ENCODE data around the gene TMEM131.
"Not testable (repeated sequence)": the region's sequence is repeated elsewhere in the genome, so short reads cannot be mapped to it uniquely, and the experiment has no call there.

Gene TMEM131

GRCh38 chr2:97853057-97853456 lies 142.7 kb downstream of the TMEM131 start:
- not testable (repeated sequence) for H3K27me3 Mint-ChIP-seq, H3K9me3 Mint-ChIP-seq, H3K27ac Mint-ChIP-seq, H3K4me3 Mint-ChIP-seq
- H3K4me1 Mint-ChIP-seq, result peaks cover 57% of the 10 kb centered on the region
- H3K36me3 Mint-ChIP-seq, result peaks cover 17% of the 10 kb centered on the region

- Mint-ChIP-seq H3K4me1 (peaks cover 65% of the 10 kb centered on the region), H3K36me3 (peaks cover 17% of the 10 kb centered on the region), H3K9me3 (no peaks in the 10 kb centered on the region), H3K27ac (peak overlapping the region; percentile 80), H3K27me3 (no peaks in the 10 kb centered on the region), H3K4me3 (no peak overlapping the region)
These were observed 144.6 kb downstream of the TMEM131 start for GRCh38 chr2:97851172-97851571.

GRCh38 chr2:97849881-97850528 lies 145.7 kb downstream of the TMEM131 start:
- Mint-ChIP-seq H3K9me3 (no peaks in the 10 kb centered on the region), H3K27me3 (no peaks in the 10 kb centered on the region), H3K4me1 (peaks cover 75% of the 10 kb centered on the region), H3K27ac (no peak overlapping the region), H3K36me3 (peaks cover 17% of the 10 kb centered on the region), H3K4me3 (no peak overlapping the region)

- Mint-ChIP-seq H3K4me1 (peaks cover 62% of the 10 kb centered on the region), H3K4me3 (no peak overlapping the region), H3K27me3 (no peaks in the 10 kb centered on the region), H3K27ac (no peak overlapping the region), H3K9me3 (no peaks in the 10 kb centered on the region), H3K36me3 (peaks cover 10% of the 10 kb centered on the region)
These were observed 147.4 kb downstream of the TMEM131 start for GRCh38 chr2:97848306-97848705.

DNA sequence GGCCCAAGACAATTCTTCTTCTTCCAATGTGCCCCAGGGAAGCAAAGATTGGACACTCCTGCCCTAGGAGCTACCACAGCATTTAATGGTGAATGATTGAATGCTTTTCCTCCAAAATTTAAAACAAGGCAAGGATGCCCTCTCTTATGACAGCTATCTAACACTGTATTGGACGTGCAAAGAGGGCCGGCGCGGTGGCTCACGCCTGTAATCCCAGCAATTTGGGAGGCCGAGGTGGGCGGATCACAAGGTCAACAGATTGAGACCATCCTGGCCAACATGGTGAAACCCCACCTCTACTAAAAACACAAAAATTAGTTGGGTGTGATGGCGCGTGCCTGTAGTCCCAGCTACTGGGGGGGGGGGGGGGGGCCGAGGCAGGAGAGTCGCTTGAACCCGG lies 149.0 kb downstream of the TMEM131 start:
- H3K9me3 Mint-ChIP-seq, H3K27ac Mint-ChIP-seq, H3K36me3 Mint-ChIP-seq, H3K27me3 Mint-ChIP-seq, H3K4me3 Mint-ChIP-seq: not testable (repeated sequence)
- H3K4me1 Mint-ChIP-seq, result peaks cover 50% of the 10 kb centered on the region

GRCh38 chr2:97845818-97846217 lies 149.9 kb downstream of the TMEM131 start:
- Mint-ChIP-seq H3K9me3 (no peaks in the 10 kb centered on the region), H3K4me1 (peaks cover 41% of the 10 kb centered on the region), H3K27ac (no peak overlapping the region), H3K4me3 (no peak overlapping the region), H3K36me3 (peaks cover 8% of the 10 kb centered on the region), H3K27me3 (no peaks in the 10 kb centered on the region)

DNA sequence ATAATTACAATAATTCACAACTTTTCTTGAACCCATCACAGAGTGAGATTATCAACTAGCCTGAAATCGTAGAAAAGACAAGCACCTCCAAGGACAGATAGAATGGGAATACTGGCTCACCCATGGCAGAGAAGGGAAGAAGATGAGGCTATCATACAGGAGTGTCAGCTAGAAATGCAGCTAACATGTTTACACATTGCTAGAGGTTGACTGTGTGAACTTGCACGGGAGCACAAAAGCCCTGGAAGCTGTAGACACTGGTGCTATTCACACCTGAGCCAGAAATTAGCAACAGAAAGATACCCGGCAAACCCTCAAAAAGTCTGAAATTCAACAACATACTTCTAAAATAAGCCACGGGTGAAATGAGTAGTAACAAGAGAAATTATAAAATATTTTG lies 150.6 kb downstream of the TMEM131 start:
- H3K27ac Mint-ChIP-seq, result no peak overlapping the region

GRCh38 chr2:97844311-97844859 lies 151.4 kb downstream of the TMEM131 start:
- Mint-ChIP-seq H3K4me3 (no peak overlapping the region), H3K27me3 (no peaks in the 10 kb centered on the region), H3K9me3 (no peaks in the 10 kb centered on the region), H3K27ac (no peak overlapping the region), H3K4me1 (peaks cover 30% of the 10 kb centered on the region), H3K36me3 (peaks cover 11% of the 10 kb centered on the region)

More for the DNA sequence above, 150.6 kb downstream of the TMEM131 start:
- H3K27me3 Mint-ChIP-seq, result no peaks in the 10 kb centered on the region
- peaks cover 13% of the 10 kb centered on the region for H3K36me3 Mint-ChIP-seq
- H3K4me3 Mint-ChIP-seq, result no peak overlapping the region
- no peaks in the 10 kb centered on the region for H3K9me3 Mint-ChIP-seq
- H3K4me1 Mint-ChIP-seq, result peaks cover 37% of the 10 kb centered on the region

DNA sequence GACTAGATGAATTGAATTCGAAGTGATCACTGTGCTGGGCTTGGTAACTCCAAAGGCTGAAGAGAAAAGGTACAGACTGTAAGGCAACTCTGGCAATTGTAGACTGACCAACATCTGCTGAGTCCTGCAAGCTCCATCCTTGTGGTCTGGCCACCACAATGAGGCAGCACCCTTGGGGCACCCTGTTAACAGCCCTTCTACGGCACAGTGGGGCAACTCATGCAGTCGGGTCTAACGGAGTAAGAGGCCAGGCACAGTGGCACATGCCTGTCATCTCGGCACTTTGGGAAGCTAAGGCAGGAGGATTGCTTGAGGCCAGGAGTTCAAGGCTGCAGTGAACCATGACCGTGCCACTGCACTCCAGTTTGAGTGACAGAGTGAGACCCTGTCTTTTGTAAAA lies 155.6 kb downstream of the TMEM131 start:
- H3K4me1 Mint-ChIP-seq, result peaks cover 2% of the 10 kb centered on the region
- H3K27ac Mint-ChIP-seq, result no peak overlapping the region
- H3K36me3 Mint-ChIP-seq, result peaks cover 13% of the 10 kb centered on the region
- no peaks in the 10 kb centered on the region for H3K27me3 Mint-ChIP-seq
- no peaks in the 10 kb centered on the region for H3K9me3 Mint-ChIP-seq
- H3K4me3 Mint-ChIP-seq, result no peak overlapping the region

DNA sequence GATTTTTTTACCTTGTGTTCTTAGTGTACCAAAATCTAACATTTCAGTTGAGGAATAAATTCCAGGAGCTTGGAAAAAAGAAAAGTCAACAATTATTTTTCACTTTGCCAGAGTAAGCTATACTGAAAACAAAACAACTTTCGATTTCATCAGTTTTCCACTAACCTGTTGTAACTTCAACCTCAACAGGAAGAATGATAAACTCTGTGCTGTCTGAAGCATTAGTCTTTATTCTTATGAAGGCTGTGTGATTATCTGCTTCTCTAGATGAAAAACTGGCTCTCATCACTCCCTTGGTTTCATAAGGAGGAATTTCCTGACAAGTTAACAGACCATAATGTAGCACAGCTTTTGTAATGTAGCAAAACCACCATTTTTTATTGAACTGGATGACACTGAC lies 161.1 kb downstream of the TMEM131 start:
- no peaks in the 10 kb centered on the region for H3K27me3 Mint-ChIP-seq
- peaks cover 8% of the 10 kb centered on the region for H3K4me1 Mint-ChIP-seq
- H3K9me3 Mint-ChIP-seq, result no peaks in the 10 kb centered on the region
- no peak overlapping the region for H3K27ac Mint-ChIP-seq
- peaks cover 12% of the 10 kb centered on the region for H3K36me3 Mint-ChIP-seq
- H3K4me3 Mint-ChIP-seq, result no peak overlapping the region

DNA sequence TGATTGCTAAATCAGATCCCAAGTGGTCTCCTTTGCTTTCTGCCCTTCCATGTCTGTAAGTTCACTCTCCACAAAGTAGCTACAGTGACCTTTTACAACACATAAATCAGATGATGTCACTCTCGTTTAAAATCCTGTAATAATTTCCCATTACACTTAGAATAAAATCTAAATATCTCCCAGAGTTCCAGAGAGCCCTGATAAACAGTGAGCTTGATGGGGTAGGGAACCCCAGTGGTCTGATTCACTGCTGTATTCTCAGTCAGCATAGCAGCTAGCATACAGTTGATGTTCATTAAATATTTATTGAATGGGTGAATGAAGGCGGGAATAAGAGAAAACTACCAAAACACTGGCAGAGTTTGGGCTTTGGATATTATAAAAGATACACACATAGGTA lies 164.6 kb downstream of the TMEM131 start:
- Mint-ChIP-seq H3K36me3 (peaks cover 18% of the 10 kb centered on the region), H3K4me1 (peaks cover 23% of the 10 kb centered on the region), H3K4me3 (no peak overlapping the region), H3K27me3 (no peaks in the 10 kb centered on the region), H3K9me3 (no peaks in the 10 kb centered on the region), H3K27ac (no peak overlapping the region)

DNA sequence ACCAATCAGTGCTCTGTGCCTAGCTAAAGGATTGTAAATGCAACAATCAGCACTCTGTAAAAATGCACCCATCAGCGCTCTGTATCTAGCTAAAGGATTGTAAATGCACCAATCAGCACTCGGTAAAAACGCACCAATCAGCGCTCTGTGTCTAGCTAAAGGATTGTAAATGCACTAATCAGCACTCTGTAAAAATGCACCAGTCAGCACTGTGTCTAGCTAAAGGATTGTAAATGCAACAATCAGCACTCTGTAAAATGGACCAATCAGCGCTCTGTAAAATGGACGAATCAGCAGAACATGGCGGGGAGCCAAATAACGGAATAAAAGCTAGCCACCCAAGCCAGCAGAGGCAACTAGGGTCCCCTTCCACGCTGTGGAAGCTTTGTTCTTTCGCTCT lies 166.5 kb downstream of the TMEM131 start:
- H3K9me3 Mint-ChIP-seq, H3K27ac Mint-ChIP-seq, H3K27me3 Mint-ChIP-seq, H3K4me3 Mint-ChIP-seq: not testable (repeated sequence)
- peaks cover 16% of the 10 kb centered on the region for H3K4me1 Mint-ChIP-seq
- peaks cover 18% of the 10 kb centered on the region for H3K36me3 Mint-ChIP-seq

- H3K27me3 Mint-ChIP-seq, H3K9me3 Mint-ChIP-seq, H3K27ac Mint-ChIP-seq, H3K4me3 Mint-ChIP-seq: not testable (repeated sequence)
- peaks cover 18% of the 10 kb centered on the region for H3K36me3 Mint-ChIP-seq
- peaks cover 15% of the 10 kb centered on the region for H3K4me1 Mint-ChIP-seq
These were observed 168.7 kb downstream of the TMEM131 start for GRCh38 chr2:97827013-97827412.

GRCh38 chr2:97826266-97826847 lies 169.4 kb downstream of the TMEM131 start:
- H3K4me1 Mint-ChIP-seq, result peaks cover 15% of the 10 kb centered on the region
- H3K27me3 Mint-ChIP-seq, H3K27ac Mint-ChIP-seq, H3K4me3 Mint-ChIP-seq, H3K9me3 Mint-ChIP-seq: not testable (repeated sequence)
- H3K36me3 Mint-ChIP-seq, result peaks cover 21% of the 10 kb centered on the region

- not testable (repeated sequence) for H3K4me3 Mint-ChIP-seq, H3K27me3 Mint-ChIP-seq, H3K27ac Mint-ChIP-seq, H3K9me3 Mint-ChIP-seq
- peaks cover 11% of the 10 kb centered on the region for H3K36me3 Mint-ChIP-seq
- peaks cover 15% of the 10 kb centered on the region for H3K4me1 Mint-ChIP-seq
These were observed 171.7 kb downstream of the TMEM131 start for GRCh38 chr2:97824011-97824410.

- H3K4me3 Mint-ChIP-seq, H3K36me3 Mint-ChIP-seq, H3K27ac Mint-ChIP-seq: not testable (repeated sequence)
These were observed 173.9 kb downstream of the TMEM131 start for GRCh38 chr2:97821862-97822261.

GRCh38 chr2:97819754-97820153 lies 176.0 kb downstream of the TMEM131 start:
- Mint-ChIP-seq H3K9me3 (no peaks in the 10 kb centered on the region), H3K27me3 (no peaks in the 10 kb centered on the region), H3K36me3 (peaks cover 5% of the 10 kb centered on the region), H3K4me1 (no peaks in the 10 kb centered on the region), H3K4me3 (no peak overlapping the region), H3K27ac (no peak overlapping the region)

More at GRCh38 chr2:97821862-97822261, 173.9 kb downstream of the TMEM131 start:
- not testable (repeated sequence) for H3K9me3 Mint-ChIP-seq, H3K27me3 Mint-ChIP-seq, H3K4me1 Mint-ChIP-seq

Measured in activated naive CD4-positive, alpha-beta T cell treated with anti-CD3 and anti-CD28 coated beads, Interleukin-2, amount 50 U/mL, for 24 hours (primary cell).